Sigmoid colon (tissue), 7 donors: ENCODE measurements around the gene PDX1. TPM values are rescaled to one million over a fixed set of nuclear protein-coding genes. Genes with fewer than 3 reads are reported as not detected.

Source experiments
- DNase-seq: peaks from one replicate; pipeline ENCODE4 v3.0.0-alpha.2; 2019
- H3K27ac ChIP-seq, 4 donors: fragments of 200-600 bp; sonication (generic); one replicate each; pipeline ENCODE4 v1.5.1; 2016 to 2019; ENCODE audit warnings: mild to moderate bottlenecking in 1 of 4
- H3K27me3 ChIP-seq, 3 donors: fragments of 200-600 bp; sonication (generic); one replicate each; pipeline ENCODE4 v1.5.1; 2019; ENCODE audit warnings: mild to moderate bottlenecking in 1 of 3
- H3K36me3 ChIP-seq, 4 donors: fragments of 200-600 bp; sonication (generic); one replicate each; pipeline ENCODE4 v1.5.1; 2016 to 2019
- H3K4me1 ChIP-seq, 4 donors: fragments of 200-600 bp; sonication (generic); one replicate each; pipeline ENCODE4 v1.5.1; 2017 to 2019
- H3K4me3 ChIP-seq, 4 donors: fragments of 200-600 bp; sonication (generic); one replicate each; pipeline ENCODE4 v1.5.1; 2017 to 2019; ENCODE audit warnings: mild to moderate bottlenecking in 2 of 4, moderate library complexity in 1 of 4
- H3K9me3 ChIP-seq, 4 donors: fragments of 200-600 bp in 3 of 4; sonication (generic) in 3 of 4; one replicate each; pipeline versions ENCODE4 v1.5.1 to v1.6.1; 2013 to 2019
- CTCF ChIP-seq, 4 experiments: fragments of 450-650 bp in 3 of 4; fragments of 200-600 bp in 1 of 4; IDR thresholded peaks; one replicate each; pipeline ENCODE4 v1.5.1; 2016 to 2019; ENCODE audit warnings: antibody characterized with exemption in 4 of 4, mild to moderate bottlenecking in 3 of 4, moderate library complexity in 2 of 4
- EP300 ChIP-seq, 4 donors: sonication (generic); formaldehyde crosslinking; IDR thresholded peaks; one replicate each; pipeline ENCODE4 v1.6.1; 2017; ENCODE audit warnings: antibody characterized with exemption in 4 of 4
- POLR2A ChIP-seq, 2 donors: fragments of 450-650 bp; IDR thresholded peaks; one replicate each; pipeline ENCODE4 v1.6.1; 2016; ENCODE audit warnings: antibody characterized with exemption in 2 of 2, mild to moderate bottlenecking in 2 of 2, moderate library complexity in 2 of 2
- POLR2AphosphoS5 ChIP-seq, 4 donors: sonication (generic); formaldehyde crosslinking; IDR thresholded peaks; one replicate each; pipeline ENCODE4 v1.6.1; 2017; ENCODE audit warnings: antibody characterized with exemption in 4 of 4
- WGBS, 2 donors: extraction: QIAGEN DNeasy Blood & Tissue Kit; methylation state at CpG; one replicate each; pipeline ENCODE4 v1.1.7; 2013; 5-methylcytosine and 5-hydroxymethylcytosine counted together
- intact Hi-C: fragments of 100-400 bp; cut with DNase I; formaldehyde crosslinking; loops from one replicate; pipeline ENCODE4 v1.15.1; 2023
- polyA plus RNA-seq, 3 donors: library from polyadenylated mRNA; stranded (reverse); fragments of 200-250 nt; gene quantifications; one replicate each; pipeline ENCODE4 v1.2.3, GENCODE V29; 2013
- total RNA-seq, 4 donors: library from RNA; depleted of rRNA; stranded (reverse); fragments of >200 nt; gene quantifications; one replicate each; pipeline ENCODE4 v1.1.0, GENCODE V29; 2016
- donor health status: healthy with polysubstance abuse.
- donor health status: Bipolar disorder and iron deficiency.
- donor health status: healthy.

The PDX1 gene
- total and polyA plus RNA-seq, 7 donors, result under 0.01 to 0.39 TPM; not detected in 5

GRCh38 chr13:27924529-27925141 is 4.8 kb downstream of the PDX1 start:
- Histone ChIP-seq H3K9me3 (no peaks in the 10 kb centered on the region), H3K36me3 (no peaks in the 10 kb centered on the region), H3K4me3 (no peak overlapping the region), H3K4me1 (peaks cover 0 to 44% (median 37%) of the 10 kb centered on the region in 4 donors), H3K27ac (no peak overlapping the region), H3K27me3 (peaks cover 83 to 100% (median 95%) of the 10 kb centered on the region in 3 donors)
- intact Hi-C loops, result no loop called here
- 5% methylated on average over 46 of the region's 46 CpGs for WGBS, 2 donors
- DNase-seq, result no peak
- TF ChIP-seq EP300 (IDR thresholded peaks at IDR 0.05), result no peak
- TF ChIP-seq POLR2AphosphoS5 (IDR thresholded peaks at IDR 0.05), result no peak
- no peak for TF ChIP-seq POLR2A (IDR thresholded peaks at IDR 0.05)
- no peak for TF ChIP-seq CTCF (IDR thresholded peaks at IDR 0.05)

- Histone ChIP-seq H3K27me3 (peaks cover 80 to 100% (median 95%) of the 10 kb centered on the region in 3 donors), H3K9me3 (no peaks in the 10 kb centered on the region), H3K36me3 (no peaks in the 10 kb centered on the region), H3K4me3 (no peak overlapping the region), H3K27ac (no peak overlapping the region), H3K4me1 (peaks cover 0 to 37% (median 29%) of the 10 kb centered on the region in 4 donors)
- WGBS, 2 donors, result 35 to 56% methylated on average over 9 of the region's 9 CpGs
- no peak for TF ChIP-seq POLR2AphosphoS5 (IDR thresholded peaks at IDR 0.05)
- no peak for TF ChIP-seq CTCF (IDR thresholded peaks at IDR 0.05)
- no peak for TF ChIP-seq POLR2A (IDR thresholded peaks at IDR 0.05)
- TF ChIP-seq EP300 (IDR thresholded peaks at IDR 0.05), result no peak
- no peak for DNase-seq
- intact Hi-C loops, result no loop called here
These were observed 5.6 kb downstream of the PDX1 start for GRCh38 chr13:27925220-27925991.

- Histone ChIP-seq H3K9me3 (no peaks in the 10 kb centered on the region), H3K4me1 (peaks cover 0 to 22% (median 15%) of the 10 kb centered on the region in 4 donors), H3K4me3 (no peak overlapping the region), H3K36me3 (no peaks in the 10 kb centered on the region), H3K27ac (no peak overlapping the region), H3K27me3 (peaks cover 67 to 100% (median 90%) of the 10 kb centered on the region in 3 donors)
- intact Hi-C loops, result no loop called here
- DNase-seq, result no peak
- WGBS, 2 donors, result 5 to 6% methylated on average over 35 of the region's 35 CpGs
- TF ChIP-seq POLR2A (IDR thresholded peaks at IDR 0.05) (no peak), EP300 (IDR thresholded peaks at IDR 0.05) (no peak), CTCF (IDR thresholded peaks at IDR 0.05) (no peak), POLR2AphosphoS5 (IDR thresholded peaks at IDR 0.05) (no peak)
These were observed 7.0 kb downstream of the PDX1 start for GRCh38 chr13:27926644-27927434.

GRCh38 chr13:27927444-27928352 is 7.9 kb downstream of the PDX1 start:
- no peak overlapping the region for H3K4me3 ChIP-seq
- TF ChIP-seq POLR2AphosphoS5 (IDR thresholded peaks at IDR 0.05) (no peak), POLR2A (IDR thresholded peaks at IDR 0.05) (no peak), EP300 (IDR thresholded peaks at IDR 0.05) (no peak), CTCF (IDR thresholded peaks at IDR 0.05) (no peak)
- 5 to 10% methylated on average over 53 of the region's 53 CpGs for WGBS, 2 donors
- no peaks in the 10 kb centered on the region for H3K36me3 ChIP-seq
- H3K27ac ChIP-seq, result no peak overlapping the region
- peaks cover 0 to 18% (median 13%) of the 10 kb centered on the region in 4 donors for H3K4me1 ChIP-seq
- intact Hi-C loops, result no loop called here
- peaks cover 59 to 100% (median 81%) of the 10 kb centered on the region in 3 donors for H3K27me3 ChIP-seq
- DNase-seq, result no peak
- H3K9me3 ChIP-seq, result no peaks in the 10 kb centered on the region
